K562 (cell line): ENCODE measurements around the gene PNP. TPM values are rescaled to one million over a fixed set of nuclear protein-coding genes. Genes with fewer than 3 reads are reported as not detected.

Source experiments
- ATAC-seq: fragments of 200-7000 bp; cut with Tn5 transposase; 3 replicates; pipeline ENCODE4 v1.9.1; 2020; ENCODE audit warnings: moderate library complexity
- BruUV-seq: library from RNA; stranded (reverse); fragments of 400-500 nt; replicated peaks from 2 replicates; lab custom pipeline; 2021; lab: Mats Ljungman, UMichigan
- CTCF ChIA-PET: fragments of 300-600 bp; formaldehyde crosslinking; extraction: SDS; loops from one replicate; lab custom pipeline; 2021; ENCODE audit warnings: low intra/inter-chr PET ratio; lab: Yijun Ruan, JAX
- POLR2A ChIA-PET: fragments of 300-600, 350-650 bp; sonication (Branson Sonifier 250); formaldehyde crosslinking; extraction: SDS; loops from one replicate; lab custom pipeline; 2021; ENCODE audit warnings: antibody characterized with exemption, inconsistent platforms; lab: Yijun Ruan, JAX
- DNase-seq, 4 experiments: peaks; one replicate each; pipeline versions ENCODE4 v3.0.0 to v3.0.0-alpha.2; 2011 to 2018; ENCODE audit warnings: low spot score in 3 of 4, mixed read lengths in 3 of 4; ENCODE audit errors: extremely low read depth in 1 of 4
- FAIRE-seq: peaks from 2 replicates; lab custom pipeline; 2011; peaks lifted over from hg19 to GRCh38; lab: Jason Lieb, UNC
- H2AFZ ChIP-seq: 2 replicates; pipeline ENCODE4 v1.6.0; 2011; ENCODE audit warnings: low read depth, low read length, control low read depth, inconsistent platforms
- H3K27ac ChIP-seq: fragments of 200-600 bp; 3 replicates; pipeline ENCODE4 v1.8.0; 2011; ENCODE audit warnings: low read depth, mild to moderate bottlenecking, control low read depth, inconsistent platforms, low read length, moderate library complexity, mixed read lengths; ENCODE audit errors: extremely low read depth
- H3K27me3 ChIP-seq, 2 experiments: fragments of 300-600 bp in 1 of 2; 2 replicates in 1 of 2; 3 replicates in 1 of 2; pipeline versions ENCODE4 v1.6.0 to v1.8.0; 2011; ENCODE audit warnings: inconsistent platforms in 2 of 2, low read length in 2 of 2, mild to moderate bottlenecking in 1 of 2, mixed read lengths in 1 of 2, moderate library complexity in 1 of 2; ENCODE audit not compliant: control insufficient read depth in 2 of 2, insufficient read depth in 2 of 2
- H3K36me3 ChIP-seq: fragments of 300-600 bp; 3 replicates; pipeline ENCODE4 v1.8.0; 2011; ENCODE audit warnings: mild to moderate bottlenecking, low read length, inconsistent platforms; ENCODE audit not compliant: control insufficient read depth, insufficient read depth
- H3K4me1 ChIP-seq, 2 experiments: fragments of 200-600 bp in 1 of 2; replicated peaks in 1 of 2; 2 replicates in 1 of 2; 3 replicates in 1 of 2; pipeline versions ENCODE4 v1.5.1 to v1.8.0; 2011; ENCODE audit warnings: inconsistent platforms in 2 of 2, low read length in 2 of 2, mild to moderate bottlenecking in 1 of 2, mixed read lengths in 1 of 2, moderate library complexity in 1 of 2; ENCODE audit not compliant: control insufficient read depth in 2 of 2, insufficient read depth in 2 of 2
- H3K4me2 ChIP-seq: 2 replicates; pipeline ENCODE4 v1.6.1; 2011; ENCODE audit warnings: low read length, control low read depth, inconsistent platforms, mixed read lengths; ENCODE audit not compliant: insufficient read depth
- H3K4me3 ChIP-seq: fragments of 200-600 bp; sonication (generic), shearing (Covaris generic); 2 replicates; pipeline ENCODE4 v1.5.1; 2016; ENCODE audit warnings: control low read depth, inconsistent platforms
- H3K79me2 ChIP-seq: fragments of 200-600 bp; 3 replicates; pipeline ENCODE4 v1.8.0; 2011; ENCODE audit warnings: low read length, inconsistent platforms; ENCODE audit not compliant: control insufficient read depth, insufficient read depth
- H3K9ac ChIP-seq, 2 experiments: 2 replicates each; pipeline versions ENCODE4 v1.6.0 to v1.6.1; 2011; ENCODE audit warnings: low read depth in 2 of 2, low read length in 2 of 2, control low read depth in 1 of 2, inconsistent platforms in 1 of 2, mild to moderate bottlenecking in 1 of 2, mixed read lengths in 1 of 2; ENCODE audit not compliant: insufficient read depth in 1 of 2
- H3K9me1 ChIP-seq: one replicate; pipeline ENCODE4 v1.6.0; 2011; ENCODE audit warnings: inconsistent platforms, mild to moderate bottlenecking, low read length, moderate library complexity; ENCODE audit not compliant: control insufficient read depth, insufficient read depth
- H3K9me3 ChIP-seq: replicated peaks from 2 replicates; pipeline ENCODE4 v1.5.1; 2011; ENCODE audit warnings: low read depth, low read length, inconsistent platforms; ENCODE audit not compliant: control insufficient read depth, insufficient read depth
- H4K20me1 ChIP-seq: replicated peaks from 2 replicates; pipeline ENCODE4 v1.6.1; 2011; ENCODE audit warnings: low read length, inconsistent platforms, mixed read lengths; ENCODE audit not compliant: control insufficient read depth, insufficient read depth
- BDP1 ChIP-seq: IDR thresholded peaks from 3 replicates; pipeline ENCODE4 v1.6.1; 2011; ENCODE audit not compliant: insufficient read length, insufficient read depth
- C11orf30 ChIP-seq: fragments of 450-650 bp; IDR thresholded peaks from 2 replicates; pipeline ENCODE4 v1.6.1; 2016; ENCODE audit warnings: low read depth, mild to moderate bottlenecking
- CBX8 ChIP-seq: fragments of 200-600 bp; sonication (generic); IDR thresholded peaks from 2 replicates; pipeline ENCODE4 v1.6.1; 2012; ENCODE audit warnings: borderline replicate concordance, mixed run types, low read depth, mild to moderate bottlenecking, moderate library complexity, mixed read lengths, low read length, control low read depth, inconsistent platforms; ENCODE audit not compliant: poor library complexity, severe bottlenecking; ENCODE audit errors: extremely low read depth
- COPS2 ChIP-seq: fragments of 450-650 bp; conservative IDR thresholded peaks from 2 replicates; pipeline ENCODE4 v1.6.1; 2016; ENCODE audit warnings: mild to moderate bottlenecking, moderate library complexity
- FOSL1 ChIP-seq: fragments of 200-800 bp; sonication (Bioruptor generic); conservative IDR thresholded peaks from 2 replicates; pipeline ENCODE4 v1.6.1; 2016; ENCODE audit warnings: missing genetic modification characterization, missing compliant biosample characterization
- IRF2 ChIP-seq: sonication (generic); formaldehyde crosslinking; IDR thresholded peaks from 2 replicates; pipeline ENCODE4 v1.8.1; 2022; ENCODE audit warnings: mild to moderate bottlenecking, missing genetic modification reagents
- KDM4B ChIP-seq, 2 experiments: fragments of 450-650 bp in 1 of 2; sonication (generic) in 1 of 2; IDR thresholded peaks; 2 replicates each; pipeline ENCODE4 v1.6.1; 2016 to 2017; ENCODE audit warnings: borderline replicate concordance in 2 of 2, antibody characterized with exemption in 1 of 2, low read depth in 1 of 2, mild to moderate bottlenecking in 1 of 2
- NCOA6 ChIP-seq: fragments of 450-650 bp; IDR thresholded peaks from 2 replicates; pipeline ENCODE4 v1.6.1; 2017; ENCODE audit warnings: mild to moderate bottlenecking
- PCBP1 ChIP-seq: fragments of 200-400 bp; formaldehyde crosslinking; IDR thresholded peaks from 2 replicates; pipeline ENCODE4 v1.6.1; 2018; ENCODE audit warnings: mild to moderate bottlenecking, low read depth, low read length; ENCODE audit not compliant: poor library complexity, severe bottlenecking
- SIRT6 ChIP-seq: IDR thresholded peaks from one replicate; pipeline ENCODE4 v1.6.1; 2012; ENCODE audit warnings: low read depth, mild to moderate bottlenecking, control low read depth, inconsistent platforms, low read length, moderate library complexity
- UBTF ChIP-seq, 2 experiments: IDR thresholded peaks; 2 replicates each; pipeline ENCODE4 v1.6.1; 2012; ENCODE audit warnings: improper control_type of control experiment in 2 of 2, low read depth in 2 of 2, low read length in 2 of 2, borderline replicate concordance in 1 of 2
- ZFP36 ChIP-seq: fragments of 150-350 bp; IDR thresholded peaks from 2 replicates; pipeline ENCODE4 v1.6.1; 2018; ENCODE audit warnings: low read length, low read depth; ENCODE audit not compliant: partially characterized antibody
- ZNF592 ChIP-seq: fragments of 450-650 bp; IDR thresholded peaks from 2 replicates; pipeline ENCODE4 v1.6.1; 2017; ENCODE audit warnings: antibody characterized with exemption, mild to moderate bottlenecking
- WGBS: fragments of 100-300 bp; shearing (Covaris generic); methylation state at CpG from one replicate; pipeline ENCODE4 v1.1.6; 2016; ENCODE audit warnings: low coverage, mixed read lengths; ENCODE audit not compliant: insufficient coverage; ENCODE audit errors: missing lambda C conversion rate; 5-methylcytosine and 5-hydroxymethylcytosine counted together
- in situ Hi-C: fragments of 300-500 bp; cut with MboI; formaldehyde crosslinking; loops from 4 replicates; pipeline ENCODE4 v1.15.0; 2018; ENCODE audit warnings: inconsistent platforms, mixed read lengths
- intact Hi-C: fragments of 100-400 bp; cut with micrococcal nuclease; formaldehyde crosslinking; loops from 2 replicates; pipeline ENCODE4 v1.14.2; 2022
- polyA plus RNA-seq, 8 experiments: library from polyadenylated mRNA; depleted of rRNA in 4 of 8; stranded (reverse) in 5 of 8; unstranded in 3 of 8; fragments of >200 nt; fragmentation: Nextera tagmentation in 2 of 8; fragmentation: Illumina TruSeq in 1 of 8; extraction: Ambion mirVana in 2 of 8; extraction: Trizol in 1 of 8; gene quantifications; 2 replicates each; pipeline versions ENCODE4 v1.2.1 to v1.2.3, GENCODE V29; 2011 to 2014; ENCODE audit warnings: inconsistent platforms in 1 of 8, missing spikeins in 1 of 8
- total RNA-seq, 7 experiments: library from RNA; depleted of rRNA in 6 of 7; stranded (reverse); fragments of >200 nt in 6 of 7; fragmentation: Illumina TruSeq in 2 of 7; extraction: Trizol in 2 of 7; gene quantifications; 2 replicates each; pipeline versions ENCODE4 v1.2.1 to v1.2.3, GENCODE V29; 2011 to 2021; ENCODE audit warnings: low replicate concordance in 1 of 7

Gene PNP
- total and polyA plus RNA-seq, 9 of the 15 experiments (the other 6 are each of a cell fraction or from before 2014, with no cell fraction given) = 92.5 to 288 (median 137) TPM

- intact Hi-C loops = no loop called here
- Histone ChIP-seq H3K9ac (no peak within 1 kb of the TSS), H3K4me1 (peaks cover 2 to 7% of the 10 kb centered on the region in 2 experiments; a peak in 3 of 5 replicates), H4K20me1 (no peaks in the 10 kb centered on the region), H3K27ac (no peak within 1 kb of the TSS), H2AFZ (no peak within 1 kb of the TSS)
- no TSS peak for BruUV-seq
- 50% methylated on average over 13 of the region's 17 CpGs for WGBS
- TF ChIP-seq BDP1 (no peak), ZFP36 (no peak), UBTF (IDR thresholded peaks at IDR 0.05; ENCODE audit: borderline replicate concordance in 1 of 2, low read depth in 2 of 2, low read length in 2 of 2) (no peak), COPS2 (no peak), ZNF592 (no peak), SIRT6 (no peak), PCBP1 (no peak), KDM4B (IDR thresholded peaks at IDR 0.05; ENCODE audit: borderline replicate concordance in 2 of 2, low read depth in 1 of 2) (no peak), IRF2 (CRISPR knock-in tag) (no peak), FOSL1 (tag) (no peak), NCOA6 (no peak), C11orf30 (no peak), CBX8 (no peak)
- TF ChIP-seq, all 486 proteins: peak for 0
- Histone ChIP-seq H3K79me2 (no peaks in the 10 kb centered on the region), H3K36me3 (no peaks in the 10 kb centered on the region), H3K9me1 (no peaks in the 10 kb centered on the region), H3K27me3 (no peaks in the 10 kb centered on the region), H3K4me3 (no peak within 1 kb of the TSS), H3K9me3 (no peaks in the 10 kb centered on the region), H3K4me2 (no peak within 1 kb of the TSS)
- FAIRE-seq (no peak), DNase-seq (no peak), ATAC-seq (no peak; the same call in 1 of the 3 replicates)
- CTCF ChIA-PET = no interaction called here
- POLR2A ChIA-PET = interaction anchor here (0.8 kb wide), 1 partner anchor 10 kb away, joined by 5 read pairs; no protein-coding TSS in a partner anchor
- in situ Hi-C loops = no loop called here
Measured at GRCh38 chr14:20435582-20436362, 33.4 kb upstream of the PNP start, which contains the start of gene KLHL33. KLHL33 (minus strand) TSS chr14:20436166; CDS start chr14:20435811, 355 bp downstream.
